HG02884 (cell line): ENCODE data around the gene SNAPIN.

Experiments used
- ATAC-seq: cut with Tn5 transposase; IDR thresholded peaks from one replicate; pipeline ENCODE4 v1.9.1; 2021; ENCODE audit warnings: mild to moderate bottlenecking, moderate library complexity; ENCODE audit not compliant: unreplicated experiment

Gene SNAPIN, protein sequence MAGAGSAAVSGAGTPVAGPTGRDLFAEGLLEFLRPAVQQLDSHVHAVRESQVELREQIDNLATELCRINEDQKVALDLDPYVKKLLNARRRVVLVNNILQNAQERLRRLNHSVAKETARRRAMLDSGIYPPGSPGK

DNA sequence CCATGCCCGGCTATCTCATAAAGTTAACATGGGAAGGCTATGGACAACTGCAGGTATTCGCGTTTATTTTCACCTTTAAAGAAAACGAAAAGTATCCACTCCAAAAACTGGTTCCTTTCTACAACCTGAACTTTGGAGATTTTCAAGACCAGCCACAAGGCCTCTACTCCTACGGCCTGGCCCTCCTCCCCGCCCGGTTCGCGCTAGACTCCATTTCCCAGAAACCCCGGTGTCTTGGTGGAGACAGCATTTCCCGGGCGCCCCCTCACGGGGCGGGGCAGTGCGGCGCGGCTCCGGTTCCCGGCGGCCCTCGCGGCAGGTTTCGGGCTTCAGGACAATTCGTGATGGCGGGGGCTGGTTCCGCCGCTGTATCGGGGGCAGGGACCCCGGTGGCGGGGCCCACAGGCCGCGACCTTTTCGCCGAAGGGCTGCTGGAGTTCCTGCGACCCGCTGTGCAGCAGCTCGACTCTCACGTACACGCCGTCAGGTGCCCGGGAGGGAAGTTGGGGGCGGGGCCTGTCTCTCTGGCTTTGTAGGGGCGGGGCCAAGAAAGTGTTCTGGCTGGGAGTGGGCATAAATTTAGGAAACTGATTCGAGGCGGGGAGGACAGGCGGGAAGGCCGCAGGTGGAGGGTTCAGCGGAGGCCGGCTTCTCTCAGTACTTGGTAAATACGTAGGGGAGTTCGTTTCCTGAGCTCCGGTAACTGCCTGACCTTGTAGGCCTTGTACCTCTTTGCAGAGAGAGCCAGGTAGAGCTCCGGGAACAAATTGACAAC is at the start of gene SNAPIN:
Gene SNAPIN (plus strand): TSS at position 304 of the 775 bp plus-strand sequence. CDS start 41 bp downstream, at position 345.
- peak; percentile 78 for ATAC-seq

DNA sequence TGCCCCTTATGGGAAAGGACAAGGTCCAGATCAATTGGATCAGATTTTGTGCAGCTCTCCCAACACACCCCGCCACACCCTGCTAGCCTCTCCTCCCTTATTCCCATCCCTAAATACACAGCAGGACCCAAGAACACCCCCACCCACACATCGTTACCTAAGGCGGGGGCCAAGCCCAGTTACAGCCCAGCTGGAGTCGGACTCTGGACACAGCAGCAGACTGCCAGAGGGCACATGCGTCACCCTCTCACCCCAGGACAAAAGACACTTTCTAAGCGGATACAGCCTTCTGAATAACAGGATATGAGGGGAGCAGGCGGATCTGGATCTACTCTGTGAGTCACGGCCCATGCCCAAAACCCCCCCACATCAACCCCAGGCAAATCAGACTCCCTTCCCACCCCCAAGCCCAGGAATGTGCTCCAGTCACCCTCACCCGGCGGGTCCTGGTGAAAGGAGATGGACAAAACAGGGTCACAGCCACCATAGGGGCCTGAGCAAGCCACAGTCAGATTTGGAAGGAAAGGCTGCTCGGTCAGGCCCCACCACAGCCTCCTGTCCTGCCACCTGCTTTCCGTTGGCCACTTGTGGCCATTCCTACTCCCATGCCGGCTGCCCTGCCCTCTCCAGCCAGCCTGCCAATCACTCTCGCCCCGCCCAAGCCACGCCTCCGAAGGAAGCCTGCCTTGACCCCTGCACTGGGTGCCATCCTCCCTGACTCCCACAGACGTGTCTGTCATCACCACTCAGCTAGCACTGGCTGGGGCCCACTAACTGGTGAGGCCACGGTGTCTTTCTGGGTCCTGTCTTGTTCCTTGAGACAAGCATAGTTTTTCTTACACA is 49.5 kb upstream of the SNAPIN start:
- ATAC-seq: no peak

DNA sequence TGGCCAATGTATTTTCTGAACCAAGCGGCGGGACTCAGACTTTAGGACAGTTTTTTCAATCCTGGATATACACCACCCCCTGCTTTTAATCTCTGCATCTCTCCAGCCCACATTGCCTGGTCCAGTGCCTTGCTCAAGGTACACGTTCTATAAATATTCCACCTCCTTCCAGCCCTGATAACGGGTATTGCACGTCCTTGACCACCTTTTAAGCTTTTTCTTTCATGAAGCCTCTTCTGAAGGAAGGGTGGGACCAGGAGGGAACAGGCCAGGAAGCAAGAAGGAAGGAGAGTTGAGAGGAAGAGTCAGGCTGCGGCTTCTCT is 49.0 kb upstream of the SNAPIN start:
- ATAC-seq: no peak

DNA sequence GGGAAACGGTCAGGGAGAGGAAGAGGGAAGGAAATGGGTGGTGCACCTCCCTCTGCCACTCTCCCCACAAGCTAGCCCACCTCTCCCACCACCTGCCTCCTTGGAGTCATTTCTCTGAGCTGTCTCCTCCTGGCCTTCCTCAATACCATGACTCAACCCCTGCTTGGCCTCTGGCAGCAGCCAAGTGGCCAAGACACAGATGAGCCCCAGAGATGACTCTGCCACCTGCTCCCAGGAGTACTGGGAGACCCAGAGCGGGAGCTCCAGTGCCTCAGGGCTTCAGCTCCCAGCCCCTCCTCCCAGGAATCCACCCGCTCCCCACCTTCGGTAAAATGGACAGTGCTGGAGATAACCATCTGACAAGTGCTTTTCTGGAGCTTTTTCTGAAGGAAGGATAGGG is 48.2 kb upstream of the SNAPIN start:
- ATAC-seq: no peak

DNA sequence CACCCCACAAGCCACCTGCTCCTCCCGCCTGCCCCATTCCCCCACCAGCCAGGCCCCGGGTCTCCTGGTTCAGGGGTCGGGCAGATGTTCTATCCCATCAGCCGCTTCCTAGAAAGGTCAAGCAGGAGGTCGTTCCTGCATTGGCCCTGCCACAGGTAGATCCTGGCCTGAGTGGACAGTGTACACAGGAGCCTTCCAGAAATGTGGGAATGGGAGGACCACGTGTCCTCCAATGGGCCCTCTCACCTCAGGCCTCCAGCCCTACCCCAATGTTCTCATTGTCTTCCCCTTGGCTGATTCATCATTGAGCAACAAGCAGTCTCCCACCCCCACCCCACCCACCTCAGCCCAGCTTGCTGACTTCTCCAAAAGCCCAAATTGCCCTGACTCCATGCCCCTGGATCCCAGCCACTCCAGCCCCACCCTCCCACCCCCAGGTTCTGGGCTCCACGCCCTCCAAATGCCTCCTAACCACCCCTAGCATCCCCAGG is 47.6 kb upstream of the SNAPIN start:
- ATAC-seq: no peak

DNA sequence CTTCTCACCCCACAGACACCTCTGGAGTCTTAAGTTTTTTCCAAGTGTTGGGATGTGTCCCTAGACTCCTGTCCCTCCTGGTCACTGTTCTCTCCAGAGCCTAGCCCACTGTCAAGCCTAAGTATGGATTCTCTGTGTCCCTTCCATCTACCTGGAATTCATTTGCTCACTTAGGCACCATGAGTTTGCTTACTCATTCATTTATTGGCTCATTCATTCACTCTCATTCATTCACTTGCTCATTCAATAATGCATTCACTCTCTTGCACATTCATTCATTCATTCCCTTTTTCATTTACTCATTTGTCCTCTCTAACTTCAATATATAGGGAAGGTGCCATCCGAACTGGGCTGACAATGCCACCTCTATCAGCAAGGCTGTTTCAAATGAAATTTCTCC is 47.1 kb upstream of the SNAPIN start:
- no peak for ATAC-seq

DNA sequence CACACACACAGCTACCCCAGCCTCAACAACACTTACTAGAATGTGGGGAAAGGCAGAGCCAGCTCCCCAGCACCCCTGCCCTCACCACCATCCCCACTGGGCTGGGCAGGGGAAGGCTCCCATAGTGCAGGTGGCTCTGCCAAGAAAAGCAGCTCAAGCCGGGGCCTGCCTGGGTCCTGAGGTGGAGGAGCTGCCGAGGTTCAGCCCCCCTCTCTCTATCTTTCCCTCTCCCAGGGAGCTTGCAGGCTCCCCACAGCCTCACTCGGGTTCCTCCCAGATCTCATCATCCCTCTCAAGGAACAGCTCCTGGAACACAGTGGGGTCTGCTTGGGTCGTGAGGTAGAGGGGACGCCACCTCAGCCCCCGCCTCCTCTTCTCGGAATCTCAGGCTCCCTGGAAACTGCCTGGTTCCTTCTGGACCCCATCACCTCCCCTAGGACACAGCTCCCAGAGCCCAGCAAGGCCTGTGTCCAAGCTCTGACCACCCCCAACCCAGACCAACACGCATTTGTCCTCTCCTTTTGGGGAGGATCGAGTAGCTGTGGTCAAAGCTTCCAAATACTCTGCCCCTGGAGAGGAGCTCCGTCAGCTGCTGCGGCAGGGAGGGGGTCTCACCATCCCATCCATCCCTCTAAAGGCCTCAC is 46.3 kb upstream of the SNAPIN start:
- ATAC-seq: no peak

DNA sequence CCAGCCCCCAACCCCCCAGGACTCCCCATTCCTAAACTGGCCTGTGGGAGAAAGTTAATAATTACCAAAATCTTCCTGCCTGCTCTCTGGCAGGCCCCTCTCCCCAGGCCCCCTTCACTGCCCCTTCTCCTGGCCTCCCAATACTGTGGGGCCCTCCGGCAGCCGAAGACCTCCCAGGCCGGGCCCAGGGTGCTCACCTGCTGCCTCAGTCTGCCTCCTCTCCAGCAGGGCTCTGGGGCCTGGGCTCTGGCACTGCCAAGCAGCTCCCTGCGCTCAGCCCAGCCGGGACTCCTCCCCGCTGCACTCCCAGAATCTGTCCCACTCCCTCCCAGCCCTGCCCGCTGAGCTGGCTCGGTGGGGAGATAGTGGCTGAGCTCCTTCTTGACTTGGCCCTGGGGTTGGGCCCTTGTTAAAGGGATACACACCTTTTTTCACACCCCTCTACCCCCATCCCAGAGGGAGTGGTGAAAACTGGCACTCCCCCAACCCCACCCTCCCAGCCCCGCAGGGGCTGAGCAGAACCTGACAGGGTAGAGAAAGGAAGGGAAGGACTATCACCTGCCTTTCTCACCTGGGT is 45.7 kb upstream of the SNAPIN start, which contains the start of gene S100A16:
Gene S100A16 (minus strand): TSS at position 383 of the 577 bp plus-strand sequence. CDS start 4,986 bp downstream, outside the sequence.
- no peak for ATAC-seq

DNA sequence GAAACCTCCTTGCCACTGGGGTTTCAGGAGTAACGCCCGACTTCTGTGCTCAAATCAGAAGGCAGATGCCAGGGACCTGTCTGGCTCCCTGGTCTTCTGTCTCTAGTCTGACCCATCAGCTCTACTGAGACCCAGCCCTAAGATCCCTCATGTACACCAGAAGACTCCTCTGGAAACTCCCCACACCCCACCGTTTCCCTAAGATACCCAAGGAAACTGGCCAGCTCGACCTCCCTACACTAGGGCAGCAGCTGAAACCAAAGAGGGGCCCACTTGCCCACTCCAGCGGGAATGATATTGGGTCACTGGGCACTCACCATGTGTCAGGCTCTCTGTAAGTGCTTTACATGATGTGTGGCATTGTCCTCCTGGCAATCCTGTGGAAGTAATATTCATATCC is 45.1 kb upstream of the SNAPIN start:
- no peak for ATAC-seq

DNA sequence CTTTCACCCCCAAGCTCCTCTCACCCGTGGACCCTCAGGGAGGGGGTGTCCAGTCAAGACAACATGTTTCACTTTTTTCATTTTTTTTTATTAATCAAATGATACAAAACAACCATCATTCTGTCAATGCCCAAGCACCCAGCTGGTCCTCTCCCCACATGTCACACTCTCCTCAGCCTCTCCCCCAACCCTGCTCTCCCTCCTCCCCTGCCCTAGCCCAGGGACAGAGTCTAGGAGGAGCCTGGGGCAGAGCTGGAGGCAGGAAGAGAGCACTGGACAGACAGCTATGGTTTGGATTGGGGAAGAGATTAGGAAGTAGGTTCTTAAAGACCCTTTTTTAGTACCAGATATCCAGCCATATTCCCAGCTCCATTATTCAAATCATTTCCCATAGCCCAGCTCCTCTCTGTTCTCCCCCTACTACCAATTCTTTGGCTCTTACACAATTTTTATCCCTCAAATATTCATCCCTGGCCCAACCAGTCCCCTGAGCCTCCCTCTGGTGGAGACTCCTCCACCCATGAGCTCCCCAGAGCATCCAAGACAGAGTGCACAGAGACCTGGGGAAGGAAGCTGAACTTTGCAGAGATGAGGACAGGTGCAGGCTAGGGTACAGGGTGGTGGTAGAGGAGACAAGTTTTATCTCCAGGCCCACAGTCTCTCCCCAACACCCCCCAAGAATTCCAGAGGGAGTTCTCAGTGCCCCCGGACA is 44.2 kb upstream of the SNAPIN start:
- ATAC-seq: no peak

DNA sequence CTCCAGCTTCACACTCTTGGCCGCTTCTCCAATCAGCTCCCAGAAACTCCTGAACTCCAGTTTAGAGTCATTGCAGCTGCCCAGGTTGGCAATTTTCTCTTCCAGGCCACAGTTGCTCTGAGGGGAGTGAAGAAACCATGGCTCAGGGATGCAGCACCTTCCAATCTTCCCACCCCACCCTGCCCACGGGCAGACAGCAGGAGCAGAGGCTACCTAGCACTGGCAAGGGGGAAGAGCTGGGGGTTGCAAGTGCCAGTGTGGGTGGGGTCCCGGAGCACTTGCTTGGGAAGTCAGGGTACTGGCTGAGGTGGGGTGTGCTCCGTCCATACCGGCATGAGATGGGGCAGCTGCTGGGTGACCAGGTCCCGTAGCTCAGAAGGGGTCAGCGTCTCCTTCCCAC is 43.6 kb upstream of the SNAPIN start:
- no peak for ATAC-seq

DNA sequence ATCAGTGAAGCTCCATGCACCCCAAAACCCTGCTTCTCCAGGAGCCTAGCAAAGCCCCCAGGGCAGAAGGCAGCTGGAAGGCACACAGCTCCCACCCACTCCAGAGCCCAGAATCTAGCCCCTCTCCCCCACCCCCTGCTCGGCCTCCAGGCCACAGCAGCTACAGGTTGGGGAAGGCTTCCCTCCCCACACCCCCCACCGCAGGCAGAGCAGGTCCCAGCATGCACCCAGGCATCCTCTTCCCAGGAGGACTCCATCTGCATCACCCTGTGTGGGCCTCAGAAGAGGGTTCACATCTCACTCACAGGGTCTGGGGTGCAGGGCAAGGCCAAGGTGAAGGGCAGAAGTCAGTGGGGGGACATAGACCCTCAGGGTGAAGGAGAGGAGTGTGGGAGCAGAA is 43.1 kb upstream of the SNAPIN start:
- no peak for ATAC-seq

DNA sequence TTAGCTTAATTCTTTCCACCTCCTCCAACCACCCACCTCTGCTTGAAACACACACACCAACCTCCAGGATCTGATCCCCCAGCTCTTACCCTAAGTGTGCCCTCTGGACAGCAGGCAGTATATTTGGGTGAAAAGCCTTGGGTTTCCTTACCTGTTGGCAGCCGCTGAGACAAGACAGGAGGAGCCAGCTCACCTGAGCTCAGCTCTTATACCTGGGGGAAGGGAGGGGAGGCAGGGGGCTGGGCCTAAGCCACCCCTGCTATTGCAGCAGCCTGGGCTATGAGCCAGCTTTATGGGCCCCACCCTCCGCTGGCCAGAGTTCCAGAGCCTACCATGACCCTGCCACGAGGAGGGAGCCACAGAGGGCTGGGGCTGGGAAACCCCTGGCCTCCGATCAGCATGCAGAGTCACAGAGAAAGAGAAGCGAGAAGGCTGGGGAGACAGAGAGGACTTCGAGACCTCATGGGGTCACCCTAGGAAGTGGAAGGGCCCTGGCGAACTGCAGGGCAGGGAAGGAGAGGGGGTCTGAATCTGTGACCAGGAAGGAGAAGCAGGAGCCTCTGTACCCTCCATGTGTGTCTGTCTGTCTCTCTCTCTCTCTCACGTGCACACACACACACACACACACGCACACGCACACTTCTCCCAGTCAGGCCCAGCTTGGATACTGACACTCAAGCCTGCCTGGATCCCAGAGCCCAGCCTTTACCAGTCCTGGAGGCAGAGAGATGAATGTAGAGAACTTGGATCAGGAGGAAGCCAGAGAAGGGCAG is 42.2 kb upstream of the SNAPIN start, which contains the start of gene S100A14:
Gene S100A14 (minus strand): TSS at position 182 of the 773 bp plus-strand sequence. CDS start 467 bp downstream, outside the sequence.
- no peak for ATAC-seq

DNA sequence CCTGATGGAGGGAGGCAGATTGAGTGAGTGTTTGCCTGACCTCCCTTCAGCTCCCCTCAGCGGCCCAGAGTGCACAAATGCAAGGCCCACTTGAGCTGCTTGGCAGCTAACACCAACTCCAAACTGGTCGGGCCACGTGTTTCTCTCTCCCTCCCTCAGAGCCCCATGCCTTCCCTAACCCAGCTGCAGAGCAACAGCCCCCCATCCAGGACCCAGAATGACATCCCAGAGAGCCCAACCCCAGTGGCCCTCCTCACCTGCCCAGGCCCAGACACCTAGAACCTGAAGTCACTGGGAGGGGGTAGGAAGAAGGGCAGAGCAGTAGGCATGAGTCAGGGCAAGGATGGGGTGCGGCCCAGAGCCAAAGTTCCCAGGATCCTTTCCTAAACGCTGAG is 41.6 kb upstream of the SNAPIN start:
- no peak for ATAC-seq

DNA sequence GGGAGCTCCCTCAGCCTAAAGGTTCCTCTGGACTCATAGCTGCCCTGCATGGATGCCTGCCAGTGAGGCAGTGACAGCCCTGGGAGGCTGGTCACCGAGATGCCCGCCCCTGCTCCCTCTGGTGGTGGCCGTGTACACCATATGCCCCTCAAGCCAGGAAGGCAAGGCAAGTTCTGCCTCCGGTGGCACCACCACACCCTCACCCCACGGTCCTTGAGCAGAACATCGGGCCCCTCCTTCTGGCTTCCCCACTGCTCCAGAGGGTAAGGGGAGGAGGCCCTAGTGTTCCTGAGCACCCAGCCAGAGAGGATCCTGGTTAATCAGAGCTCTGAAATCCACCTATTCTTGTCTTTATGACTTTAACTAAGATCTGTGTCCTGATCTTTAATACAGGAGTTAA is 40.8 kb upstream of the SNAPIN start:
- peak; percentile 48 for ATAC-seq

DNA sequence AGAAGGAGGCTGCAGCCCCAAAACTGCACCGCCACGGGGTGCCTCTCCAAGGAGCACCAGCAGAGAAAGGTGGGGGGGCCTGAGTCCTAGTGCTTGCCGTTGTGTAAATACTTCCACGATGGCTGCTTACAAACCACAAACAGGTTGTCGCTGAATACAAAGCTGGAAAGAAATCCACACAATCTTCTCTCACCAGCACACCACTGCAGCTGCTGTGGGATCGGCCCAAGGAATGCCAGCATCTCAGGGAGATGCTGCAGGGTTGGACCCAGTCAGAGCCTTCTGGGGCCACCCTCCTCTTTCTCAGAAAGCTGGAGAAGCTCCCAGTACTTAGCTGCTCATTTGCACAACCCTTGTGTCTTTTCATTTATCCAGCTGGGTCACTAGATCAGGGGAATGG is 39.3 kb upstream of the SNAPIN start:
- ATAC-seq: no peak

DNA sequence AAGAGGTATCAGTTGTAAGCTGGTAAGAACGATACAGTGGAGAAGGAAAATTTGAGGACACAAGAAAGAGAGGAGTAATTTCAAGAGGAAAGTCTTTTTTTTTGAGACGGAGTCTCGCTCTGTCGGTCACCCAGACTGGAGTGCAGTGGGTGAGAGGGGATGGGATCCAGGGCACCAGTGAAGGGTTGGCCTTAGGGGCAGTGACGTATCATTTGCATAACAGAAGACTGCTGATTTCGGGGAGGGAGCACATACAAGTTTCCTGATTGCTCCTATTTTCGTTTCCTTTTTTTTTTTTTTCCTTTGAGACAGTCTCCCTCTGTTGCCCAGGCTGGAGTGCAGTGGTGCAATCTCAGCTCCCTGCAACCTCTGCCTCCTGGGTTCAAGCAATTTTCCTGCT is 35.4 kb upstream of the SNAPIN start:
- no peak for ATAC-seq

DNA sequence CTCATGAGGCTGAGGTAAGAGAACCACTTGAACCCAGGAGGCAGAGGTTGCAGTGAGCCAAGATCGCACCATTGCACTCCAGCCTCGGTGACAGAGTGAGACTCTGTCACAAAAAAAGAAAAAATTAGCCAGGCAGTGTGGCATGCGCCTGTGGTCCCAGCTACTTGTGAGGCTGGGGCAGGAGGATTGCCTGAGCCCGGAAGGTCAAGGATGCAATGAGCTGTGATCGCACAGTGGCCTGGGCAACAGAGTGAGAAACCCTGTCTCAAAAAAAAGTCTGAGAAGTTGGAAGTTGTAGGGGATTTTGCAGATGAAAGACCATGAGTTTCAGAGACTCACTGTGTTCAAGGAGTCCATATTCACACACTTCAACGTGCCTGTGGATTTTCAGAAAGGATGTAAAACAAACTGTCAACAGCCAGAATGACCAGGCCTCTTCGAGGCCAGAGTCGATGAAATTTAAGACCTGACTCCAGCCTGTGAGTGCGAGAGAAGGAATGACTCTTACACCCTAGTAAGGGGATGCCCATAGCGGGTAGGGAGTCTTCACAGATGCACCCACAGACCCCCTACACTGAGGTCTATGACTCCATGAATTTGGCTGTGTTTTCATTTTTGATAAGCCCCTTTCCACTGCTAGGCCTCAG is 33.4 kb upstream of the SNAPIN start:
- no peak for ATAC-seq

DNA sequence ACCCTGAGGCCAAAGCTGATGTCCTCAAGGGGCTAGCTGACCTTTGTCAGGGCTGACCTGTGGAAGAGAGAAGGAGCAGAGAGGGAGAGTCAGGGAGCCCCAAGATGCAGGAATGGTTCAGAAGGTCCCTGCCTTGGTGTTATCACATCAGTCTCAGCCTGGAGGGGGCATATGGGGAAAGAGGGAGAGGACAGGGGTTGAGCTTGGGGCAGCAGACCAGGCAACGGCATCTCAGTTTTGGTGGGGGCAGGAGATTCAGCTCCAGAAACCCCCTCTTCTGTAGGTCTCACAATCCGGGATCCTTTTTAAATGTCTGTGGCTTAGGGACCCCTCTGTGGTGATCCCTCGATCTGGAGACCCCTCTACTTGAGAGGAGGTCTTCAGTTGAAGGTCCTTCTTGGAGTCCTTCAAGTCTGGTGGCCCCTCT is 32.0 kb upstream of the SNAPIN start:
- ATAC-seq: no peak
